Measurements from ENCODE around the gene SDSL.

DNA sequence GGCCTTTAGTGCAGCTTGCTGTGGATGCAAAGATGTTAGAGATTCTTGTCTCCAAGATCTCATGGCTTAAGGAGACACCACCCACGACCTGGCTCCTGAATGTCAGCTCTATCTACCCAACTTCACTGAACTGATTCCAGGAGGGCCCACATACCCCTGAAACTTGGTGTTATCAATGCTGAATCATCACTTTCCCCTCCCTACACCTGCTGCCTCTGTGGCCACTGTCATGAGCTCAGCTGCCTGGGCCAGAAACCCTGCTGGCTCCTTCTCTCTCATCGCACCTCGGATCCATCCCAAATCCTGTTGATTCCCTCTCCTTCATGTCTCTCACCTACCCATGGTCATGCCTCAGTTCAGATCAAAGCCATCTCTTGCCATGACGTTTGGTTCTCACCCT lies 64.5 kb downstream of the SDSL start:
- TF ChIP-seq, protein P1, sequence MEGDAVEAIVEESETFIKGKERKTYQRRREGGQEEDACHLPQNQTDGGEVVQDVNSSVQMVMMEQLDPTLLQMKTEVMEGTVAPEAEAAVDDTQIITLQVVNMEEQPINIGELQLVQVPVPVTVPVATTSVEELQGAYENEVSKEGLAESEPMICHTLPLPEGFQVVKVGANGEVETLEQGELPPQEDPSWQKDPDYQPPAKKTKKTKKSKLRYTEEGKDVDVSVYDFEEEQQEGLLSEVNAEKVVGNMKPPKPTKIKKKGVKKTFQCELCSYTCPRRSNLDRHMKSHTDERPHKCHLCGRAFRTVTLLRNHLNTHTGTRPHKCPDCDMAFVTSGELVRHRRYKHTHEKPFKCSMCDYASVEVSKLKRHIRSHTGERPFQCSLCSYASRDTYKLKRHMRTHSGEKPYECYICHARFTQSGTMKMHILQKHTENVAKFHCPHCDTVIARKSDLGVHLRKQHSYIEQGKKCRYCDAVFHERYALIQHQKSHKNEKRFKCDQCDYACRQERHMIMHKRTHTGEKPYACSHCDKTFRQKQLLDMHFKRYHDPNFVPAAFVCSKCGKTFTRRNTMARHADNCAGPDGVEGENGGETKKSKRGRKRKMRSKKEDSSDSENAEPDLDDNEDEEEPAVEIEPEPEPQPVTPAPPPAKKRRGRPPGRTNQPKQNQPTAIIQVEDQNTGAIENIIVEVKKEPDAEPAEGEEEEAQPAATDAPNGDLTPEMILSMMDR (conservative IDR thresholded peaks at IDR 0.05 in 1 of 2, IDR thresholded peaks at IDR 0.05 in 1 of 2; ENCODE audit: extremely low read depth in 1 of 2, insufficient read depth in 1 of 2, low read depth in 1 of 2, low read length in 2 of 2) = no peak
- no peak for TF ChIP-seq EZH2 (IDR thresholded peaks at IDR 0.05; ENCODE audit: borderline replicate concordance, low read length)
